NCI-H1694 (cell line): ENCODE measurements around the gene LTA4H.
"Not testable (repeated sequence)": the region's sequence is repeated elsewhere in the genome, so short reads cannot be mapped to it uniquely, and the experiment has no call there.

ENCODE experiments used
- DNase-seq: peaks from one replicate; lab custom pipeline; 2025; lab: John Stamatoyannopoulos, UW

Gene LTA4H

GRCh38 chr12:96035283-96036236 is at the start of gene LTA4H:
Gene LTA4H (minus strand): TSS chr12:96035587. CDS start chr12:96035519, 68 bp downstream.
- peak; percentile 97 for DNase-seq

GRCh38 chr12:96084624-96085023 is 49.2 kb upstream of the LTA4H start:
- no peak for DNase-seq

- DNase-seq: no peak
These were observed 47.8 kb upstream of the LTA4H start for GRCh38 chr12:96083020-96083719.

DNA sequence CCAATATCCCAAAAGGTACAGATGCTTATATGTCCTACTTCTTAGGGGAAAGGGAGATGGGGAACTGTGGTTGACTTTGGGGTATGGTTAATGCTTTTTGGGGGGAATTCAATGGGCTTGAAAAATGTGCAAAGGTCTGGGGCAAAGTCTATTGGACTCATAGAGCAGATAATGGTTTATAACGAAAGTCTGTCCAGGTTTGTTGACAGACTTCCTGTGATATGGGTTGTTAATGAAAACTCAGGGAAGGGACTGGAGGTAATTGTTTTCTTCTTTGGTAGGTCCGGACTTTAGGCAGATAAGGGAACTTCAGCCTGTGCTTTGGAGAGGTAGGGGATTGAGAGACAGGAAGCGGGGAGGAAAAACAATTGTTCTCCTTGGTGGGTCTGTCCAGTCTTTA is 46.2 kb upstream of the LTA4H start:
- DNase-seq: no peak

- peak; percentile 53 for DNase-seq
These were observed 43.1 kb upstream of the LTA4H start for GRCh38 chr12:96078231-96079135.

GRCh38 chr12:96077081-96077480 is 41.7 kb upstream of the LTA4H start:
- DNase-seq: no peak

- no peak for DNase-seq
These were observed 40.2 kb upstream of the LTA4H start for GRCh38 chr12:96075560-96075959.

- no peak for DNase-seq
These were observed 38.3 kb upstream of the LTA4H start for GRCh38 chr12:96073346-96074330.

DNA sequence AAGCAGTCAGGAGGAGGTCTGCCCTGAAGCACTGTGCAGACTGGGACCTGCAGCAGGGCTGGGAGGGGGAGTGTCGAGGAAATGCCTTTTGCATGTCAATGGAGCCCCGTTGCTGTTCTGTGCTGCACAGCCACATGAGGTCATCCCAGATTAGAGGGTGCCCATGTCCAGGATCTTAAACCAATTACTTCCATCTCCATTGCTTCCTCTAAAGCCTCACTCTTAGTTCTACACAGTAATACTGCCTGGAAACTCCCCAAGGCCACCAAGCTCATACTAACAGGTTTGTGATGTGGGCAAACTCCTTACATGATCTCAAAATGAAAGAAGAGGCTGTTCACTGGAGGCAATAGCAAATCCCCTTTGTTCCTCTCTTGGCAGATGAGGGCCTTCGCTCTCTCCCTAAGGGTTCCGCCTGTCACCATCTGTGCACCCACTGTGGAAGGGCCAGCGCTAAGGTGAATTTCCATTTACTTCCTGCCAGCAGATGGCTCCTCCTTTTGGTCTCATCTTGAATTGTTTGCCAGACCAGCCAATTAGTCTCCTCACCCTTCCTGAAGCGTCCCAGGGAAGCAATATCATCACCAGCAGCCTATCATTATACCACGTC is 35.4 kb upstream of the LTA4H start:
- peak; percentile 93 for DNase-seq

DNA sequence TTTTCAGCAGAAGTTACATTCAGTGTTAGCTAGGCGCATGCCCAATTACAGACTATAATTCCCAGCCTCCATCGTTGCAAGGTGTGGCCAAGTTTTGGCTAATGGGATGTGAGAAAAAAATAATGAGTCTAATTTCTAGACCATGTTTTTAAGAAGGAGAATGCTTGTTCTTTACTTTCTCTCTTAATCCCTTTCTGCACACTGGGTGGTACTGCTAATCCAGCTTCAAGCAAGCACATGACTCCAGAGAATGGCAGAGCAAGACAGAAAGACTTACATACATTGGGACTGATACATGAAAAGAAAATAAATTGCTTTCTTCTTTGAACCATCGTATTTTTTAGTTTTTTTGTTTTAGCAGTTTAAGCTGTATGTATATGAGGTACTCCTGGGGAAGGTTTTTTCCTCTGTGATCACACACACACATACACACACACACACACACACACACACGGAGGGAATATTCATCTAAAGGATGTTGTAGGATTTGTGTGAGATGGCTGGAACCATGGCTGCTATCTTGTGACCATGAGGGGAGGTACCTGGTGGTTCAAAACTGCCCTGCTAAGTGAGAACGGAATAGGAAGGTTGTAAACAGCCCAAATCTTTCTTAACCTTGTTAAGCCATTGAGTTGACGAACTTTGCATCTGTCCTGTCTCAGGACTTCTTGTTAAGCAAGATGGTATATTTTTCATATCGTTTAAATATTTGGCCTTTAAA is 34.3 kb upstream of the LTA4H start:
- no peak for DNase-seq

GRCh38 chr12:96068636-96069035 is 33.2 kb upstream of the LTA4H start:
- DNase-seq: no peak

DNA sequence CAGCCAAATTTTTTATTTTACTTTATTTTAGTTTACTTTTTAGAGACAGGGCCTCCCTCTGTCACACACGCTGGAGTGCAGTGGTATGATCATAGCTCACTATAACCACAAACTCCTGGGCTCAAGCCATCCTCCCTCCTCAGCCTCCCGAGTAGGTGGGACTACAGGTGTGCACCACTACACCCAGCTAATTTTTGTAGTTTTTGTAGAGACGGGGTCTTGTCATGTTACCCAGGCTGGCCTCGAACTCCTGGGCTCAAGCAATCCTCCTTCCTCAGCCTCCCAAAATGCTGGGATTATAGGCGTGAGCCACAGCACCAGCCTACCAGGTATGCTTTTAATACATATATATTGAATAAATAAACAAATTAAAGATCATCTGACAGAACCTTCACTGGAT is 32.7 kb upstream of the LTA4H start:
- no peak for DNase-seq

DNA sequence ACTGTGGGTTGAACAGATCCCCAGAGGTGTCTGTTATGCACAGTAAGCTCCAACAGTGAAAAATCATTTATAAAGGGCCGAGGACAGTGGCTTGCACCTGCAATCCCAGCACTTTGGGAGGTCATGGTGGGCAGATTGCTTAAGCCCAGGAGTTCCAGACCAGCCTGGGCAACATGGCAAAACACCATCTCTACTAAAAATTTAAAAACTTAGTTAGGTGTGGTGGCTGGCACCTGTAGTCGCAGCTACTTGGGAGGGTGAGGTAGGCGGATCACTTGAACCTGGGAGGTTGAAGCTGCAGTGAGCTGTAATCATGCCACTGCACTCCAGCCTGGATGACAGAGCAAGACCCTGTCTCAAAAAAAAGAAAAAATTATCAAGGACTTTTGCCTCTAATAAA is 30.4 kb upstream of the LTA4H start:
- not testable (repeated sequence) for DNase-seq

DNA sequence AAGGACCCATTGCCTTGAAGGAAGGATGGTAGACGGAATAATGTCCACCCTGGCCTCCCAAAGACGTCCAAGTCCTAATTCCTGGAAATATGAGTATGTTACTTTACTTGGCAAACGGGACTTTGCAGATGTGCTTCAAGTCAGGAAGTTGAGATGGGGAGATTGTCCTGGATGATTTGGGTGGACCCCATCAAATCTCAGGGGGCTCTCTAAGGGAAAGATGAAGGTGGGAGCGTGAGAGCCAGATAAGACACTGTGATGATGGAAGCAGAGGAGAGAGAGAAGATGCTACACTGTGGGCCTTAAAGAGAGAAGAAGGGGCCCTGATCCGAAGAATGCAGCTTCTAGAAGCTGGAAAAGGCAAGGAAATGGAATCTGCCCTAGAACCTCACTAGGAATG is 29.6 kb upstream of the LTA4H start:
- no peak for DNase-seq

- DNase-seq: no peak
These were observed 28.9 kb upstream of the LTA4H start for GRCh38 chr12:96064271-96064670.

DNA sequence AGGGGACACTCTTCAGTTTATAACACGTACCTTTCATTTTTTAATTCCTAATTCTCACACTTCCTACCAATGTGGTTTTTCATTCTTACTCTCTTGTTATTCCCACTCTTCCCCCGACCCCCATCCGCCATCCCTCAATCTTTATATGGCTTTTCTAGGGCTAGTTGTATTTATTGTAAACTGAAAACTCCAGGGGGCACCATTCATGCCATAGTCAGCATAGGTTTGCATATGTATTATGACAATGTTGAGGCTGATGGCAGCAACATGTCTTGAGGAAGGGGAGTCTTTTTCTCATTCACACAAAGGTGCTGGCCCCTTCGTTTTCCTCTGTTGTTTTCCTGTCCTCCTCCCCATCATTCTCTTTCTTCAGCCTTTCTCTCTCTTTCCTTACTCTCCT is 27.7 kb upstream of the LTA4H start:
- peak; percentile 7 for DNase-seq

DNA sequence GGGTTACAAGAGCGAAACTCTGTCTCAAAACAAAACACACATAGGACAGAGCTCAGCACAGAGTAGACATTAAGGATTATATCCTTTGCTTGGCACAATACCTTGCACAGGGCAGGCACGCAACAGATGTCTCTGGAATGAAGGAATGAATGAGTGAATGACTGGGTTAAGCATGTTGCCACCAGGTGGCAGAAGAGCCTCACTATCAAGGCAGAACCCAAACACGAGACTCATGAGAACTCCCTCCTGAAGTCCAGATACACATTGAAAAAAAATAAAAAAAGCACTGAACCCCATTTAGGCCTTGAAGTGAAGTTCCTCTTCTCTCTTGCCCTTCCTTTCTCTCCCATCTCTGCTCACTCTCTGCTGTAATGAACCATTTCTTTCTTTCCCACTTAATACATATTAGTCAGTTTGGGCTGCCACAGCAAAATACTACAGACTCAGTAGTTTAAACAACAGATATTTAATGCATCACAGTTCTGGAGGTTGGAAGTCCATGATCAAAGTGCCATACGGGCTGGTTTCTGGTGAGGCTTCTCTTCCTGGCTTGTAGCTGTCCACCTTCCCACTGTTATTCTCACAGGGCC is 26.6 kb upstream of the LTA4H start:
- DNase-seq: peak; percentile 79

DNA sequence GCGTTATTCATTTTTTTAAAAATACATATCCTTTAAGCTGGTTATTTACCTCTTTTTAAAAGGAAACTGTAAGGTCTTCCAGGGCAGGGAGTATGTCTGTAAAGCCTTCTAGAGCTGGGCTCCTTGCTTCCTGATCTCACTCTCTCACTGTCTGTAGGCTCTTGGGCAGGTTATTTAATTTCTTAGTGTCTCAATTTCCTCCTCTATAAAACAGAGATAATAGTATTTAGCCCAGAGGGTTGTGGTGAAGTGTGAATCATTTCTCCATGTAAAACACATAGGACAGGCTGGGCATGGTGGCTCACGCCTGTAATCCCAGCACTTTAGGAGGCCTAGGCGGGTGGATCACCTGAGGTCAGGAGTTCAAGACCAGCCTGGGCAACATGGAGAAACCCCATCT is 25.9 kb upstream of the LTA4H start:
- no peak for DNase-seq

GRCh38 chr12:96060041-96060440 is 24.7 kb upstream of the LTA4H start:
- DNase-seq: no peak
